ENCODE data around the gene STRA6.

GRCh38 chr15:74252291-74252690 lies 49.7 kb upstream of the STRA6 start:
- TF ChIP-seq EZH2 (IDR thresholded peaks at IDR 0.05; ENCODE audit: borderline replicate concordance, low read length) (no peak), CTCF (conservative IDR thresholded peaks at IDR 0.05 in 1 of 2, IDR thresholded peaks at IDR 0.05 in 1 of 2; ENCODE audit: extremely low read depth in 1 of 2, insufficient read depth in 1 of 2, low read depth in 1 of 2, low read length in 2 of 2) (no peak)
